ENCODE measurements around the gene TYRO3.

Gene TYRO3

GRCh38 chr15:41559239-41559782, 299 bp downstream of the TYRO3 start:
- H3K4me3 ChIP-seq (ENCODE audit: low read depth, low read length) = no peak overlapping the region; the same call in 1 of the 2 replicates
- no peak for TF ChIP-seq CTCF (IDR thresholded peaks at IDR 0.05; ENCODE audit: insufficient read depth, low read depth, low read length, missing control alignments)
- DNase-seq (ENCODE audit: low read depth) = no peak

DNA sequence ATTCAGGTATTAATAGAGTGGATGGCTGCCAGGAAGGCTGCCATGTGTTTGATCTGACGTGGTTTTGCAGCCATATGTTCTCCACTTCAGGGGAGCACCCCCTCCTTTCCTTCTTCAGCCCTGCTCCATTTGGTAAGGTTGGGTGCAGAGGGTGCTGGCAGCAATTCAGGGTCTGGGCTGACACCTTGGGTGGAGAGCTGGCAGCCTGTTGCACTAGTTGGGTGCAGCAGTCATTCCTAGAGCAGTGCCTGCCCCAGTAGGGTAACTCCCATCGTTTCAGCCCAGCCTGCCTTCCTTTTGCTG, 1.5 kb downstream of the TYRO3 start:
- no peak for DNase-seq (ENCODE audit: low read depth)
- no peak for TF ChIP-seq CTCF (IDR thresholded peaks at IDR 0.05; ENCODE audit: insufficient read depth, low read depth, low read length, missing control alignments)
- no peak overlapping the region for H3K4me3 ChIP-seq (ENCODE audit: low read depth, low read length)

DNA sequence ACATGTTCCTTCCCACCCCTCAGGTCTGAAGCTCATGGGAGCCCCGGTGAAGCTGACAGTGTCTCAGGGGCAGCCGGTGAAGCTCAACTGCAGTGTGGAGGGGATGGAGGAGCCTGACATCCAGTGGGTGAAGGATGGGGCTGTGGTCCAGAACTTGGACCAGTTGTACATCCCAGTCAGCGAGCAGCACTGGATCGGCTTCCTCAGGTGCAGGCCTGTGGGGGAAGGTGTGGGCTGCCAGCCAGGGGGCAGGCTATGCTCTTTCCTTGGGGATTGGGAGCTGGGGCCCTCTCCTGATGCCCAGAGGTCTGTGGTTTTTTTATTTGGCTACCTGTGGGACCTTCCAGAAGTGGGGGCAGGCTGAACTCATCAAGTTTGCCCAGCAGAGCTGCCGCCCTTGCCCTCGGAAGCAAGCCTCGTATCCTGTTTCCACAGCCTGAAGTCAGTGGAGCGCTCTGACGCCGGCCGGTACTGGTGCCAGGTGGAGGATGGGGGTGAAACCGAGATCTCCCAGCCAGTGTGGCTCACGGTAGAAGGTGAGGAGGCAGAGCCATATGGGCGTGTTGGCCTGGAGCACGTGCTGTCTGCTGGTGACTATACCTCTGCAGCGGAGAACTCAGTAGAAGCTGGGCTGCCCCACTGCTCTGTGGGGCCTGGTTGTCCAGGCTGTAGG, 2.2 kb downstream of the TYRO3 start:
- no peak overlapping the region for H3K4me3 ChIP-seq (ENCODE audit: low read depth, low read length)
- no peak for TF ChIP-seq CTCF (IDR thresholded peaks at IDR 0.05; ENCODE audit: insufficient read depth, low read depth, low read length, missing control alignments)

DNA sequence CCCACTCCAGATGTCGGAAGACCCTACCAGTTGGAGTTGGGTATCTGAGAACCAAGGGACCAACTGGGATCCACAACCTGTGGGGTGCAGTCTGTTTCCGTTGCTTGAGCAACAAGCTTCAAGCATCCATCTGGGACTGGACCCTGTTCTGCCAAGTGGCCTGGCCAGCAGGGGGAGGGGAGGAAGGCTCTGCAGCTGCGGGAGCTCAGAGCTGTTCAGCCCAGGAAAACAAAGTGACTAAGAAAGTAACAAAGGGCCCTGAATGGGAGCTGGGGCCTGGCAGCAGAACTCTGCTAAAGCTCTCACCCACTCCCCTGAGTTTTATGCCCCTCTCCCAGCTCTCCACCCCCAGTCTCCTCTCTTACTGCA, 2.7 kb downstream of the TYRO3 start:
- no peak overlapping the region for H3K4me3 ChIP-seq (ENCODE audit: low read depth, low read length)
- no peak for DNase-seq (ENCODE audit: low read depth)

More for the DNA sequence above, 2.2 kb downstream of the TYRO3 start:
- DNase-seq (ENCODE audit: low read depth) = no peak

DNA sequence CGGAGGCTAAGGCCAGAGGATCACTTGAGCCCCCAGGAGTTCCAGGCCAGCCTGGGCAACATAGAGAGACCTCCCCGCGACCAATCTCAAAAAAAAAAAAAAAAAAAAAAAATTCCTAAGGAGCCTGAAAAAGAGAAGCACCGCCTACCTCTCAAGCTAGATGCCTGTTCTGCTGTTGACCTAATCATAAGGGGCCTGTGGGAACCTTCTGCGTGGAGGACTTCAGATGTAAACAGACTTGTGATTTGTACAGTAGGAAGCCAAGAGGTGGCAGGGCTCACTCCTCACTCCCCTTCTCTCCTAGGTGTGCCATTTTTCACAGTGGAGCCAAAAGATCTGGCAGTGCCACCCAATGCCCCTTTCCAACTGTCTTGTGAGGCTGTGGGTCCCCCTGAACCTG, 3.2 kb downstream of the TYRO3 start:
- no peak for DNase-seq (ENCODE audit: low read depth)
- no peak overlapping the region for H3K4me3 ChIP-seq (ENCODE audit: low read depth, low read length)
- TF ChIP-seq CTCF (IDR thresholded peaks at IDR 0.05; ENCODE audit: insufficient read depth, low read depth, low read length, missing control alignments) = no peak

More for the DNA sequence above, 2.7 kb downstream of the TYRO3 start:
- TF ChIP-seq CTCF (IDR thresholded peaks at IDR 0.05; ENCODE audit: insufficient read depth, low read depth, low read length, missing control alignments) = no peak

GRCh38 chr15:41562784-41563198, 3.8 kb downstream of the TYRO3 start:
- no peak overlapping the region for H3K4me3 ChIP-seq (ENCODE audit: low read depth, low read length)
- DNase-seq (ENCODE audit: low read depth) = no peak
- TF ChIP-seq CTCF (IDR thresholded peaks at IDR 0.05; ENCODE audit: insufficient read depth, low read depth, low read length, missing control alignments) = no peak

All from GM12865 (cell line).